Peyer's patch (tissue), 4 donors: ENCODE results near the gene TBC1D22B.

ENCODE experiments used
- CTCF ChIP-seq, 6 experiments: fragments of 450-650 bp in 4 of 6; fragments of 200-600 bp in 2 of 6; sonication (generic) in 1 of 6; IDR thresholded peaks; one replicate each; pipeline ENCODE4 v1.5.1; 2017 to 2019; ENCODE audit warnings: antibody characterized with exemption in 6 of 6, mild to moderate bottlenecking in 3 of 6, moderate library complexity in 1 of 6
- POLR2A ChIP-seq, 2 donors: fragments of 450-650 bp; IDR thresholded peaks; one replicate each; pipeline ENCODE4 v1.5.1; 2017; ENCODE audit warnings: antibody characterized with exemption in 2 of 2, mild to moderate bottlenecking in 2 of 2, moderate library complexity in 2 of 2

- TF ChIP-seq CTCF (IDR thresholded peaks at IDR 0.05) = no peak
- TF ChIP-seq POLR2A (IDR thresholded peaks at IDR 0.05) = no peak
Measured at GRCh38 chr6:37280162-37280887, 22.8 kb downstream of the TBC1D22B start.
